ENCODE results near the gene GPR107. TPM values are rescaled to one million over a fixed set of nuclear protein-coding genes. Genes with fewer than 3 reads are reported as not detected.

Gene GPR107
- total RNA-seq, 1 experiment from 2014 or later: 77.4 TPM

- Histone ChIP-seq H3K4me3 (no peak overlapping the region), H3K27ac (no peak overlapping the region), H3K4me2 (no peak overlapping the region), H4K20me1 (ENCODE audit: insufficient read depth) (no peaks in the 10 kb centered on the region), H3K79me2 (ENCODE audit: low read depth) (no peaks in the 10 kb centered on the region), H2AFZ (no peak overlapping the region), H3K9me2 (ENCODE audit: insufficient read depth) (no peaks in the 10 kb centered on the region), H3K4me1 (replicated peaks; ENCODE audit: insufficient read depth) (peaks cover 13% of the 10 kb centered on the region), H3K27me3 (ENCODE audit: insufficient read depth, low read depth) (no peaks in the 10 kb centered on the region), H3K36me3 (ENCODE audit: low read depth) (no peaks in the 10 kb centered on the region), H3K9me3 (ENCODE audit: insufficient read depth, low read depth) (no peaks in the 10 kb centered on the region), H3F3A (ENCODE audit: insufficient read depth, low read depth) (peaks cover 8% of the 10 kb centered on the region; the same call in 1 of the 2 replicates)
- DNase-seq: no peak
- POLR2A ChIA-PET (ENCODE audit: unreplicated experiment): interaction anchor here (0.6 kb wide), 1 partner anchor 53 kb away, joined by 3 read pairs; no protein-coding TSS in a partner anchor
- intact Hi-C loops (cut with micrococcal nuclease; ENCODE audit: unreplicated experiment): no loop called here
- CTCF ChIA-PET: no interaction called here
- TF ChIP-seq EZH2 (IDR thresholded peaks at IDR 0.05; ENCODE audit: low read depth) (no peak), CTCF (conservative IDR thresholded peaks at IDR 0.05) (no peak)
- no TSS peak for BruUV-seq (replicated peaks)
Measured at GRCh38 chr9:130120832-130121231, 67.1 kb downstream of the GPR107 start.

GRCh38 chr9:130122456-130122855 is 68.8 kb downstream of the GPR107 start:
- intact Hi-C loops (cut with micrococcal nuclease; ENCODE audit: unreplicated experiment): no loop called here
- H3K4me3 ChIP-seq: no peak overlapping the region
- CTCF ChIA-PET: no interaction called here
- no peaks in the 10 kb centered on the region for H3K27me3 ChIP-seq (ENCODE audit: insufficient read depth, low read depth)
- no peaks in the 10 kb centered on the region for H4K20me1 ChIP-seq (ENCODE audit: insufficient read depth)
- POLR2A ChIA-PET (ENCODE audit: unreplicated experiment): no interaction called here
- H3K4me2 ChIP-seq: no peak overlapping the region
- TF ChIP-seq CTCF (conservative IDR thresholded peaks at IDR 0.05) (no peak), EZH2 (IDR thresholded peaks at IDR 0.05; ENCODE audit: low read depth) (no peak)
- peaks cover 27% of the 10 kb centered on the region for H3K4me1 ChIP-seq (replicated peaks; ENCODE audit: insufficient read depth)
- no peaks in the 10 kb centered on the region for H3K9me2 ChIP-seq (ENCODE audit: insufficient read depth)
- no peaks in the 10 kb centered on the region for H3K36me3 ChIP-seq (ENCODE audit: low read depth)
- no TSS peak for BruUV-seq (replicated peaks)
- DNase-seq: no peak
- no peak overlapping the region for H3K27ac ChIP-seq
- H2AFZ ChIP-seq: no peak overlapping the region
- H3K9me3 ChIP-seq (ENCODE audit: insufficient read depth, low read depth): no peaks in the 10 kb centered on the region
- H3K79me2 ChIP-seq (ENCODE audit: low read depth): no peaks in the 10 kb centered on the region
- peaks cover 24% of the 10 kb centered on the region for H3F3A ChIP-seq (ENCODE audit: insufficient read depth, low read depth)

GRCh38 chr9:130124085-130124860 is 70.6 kb downstream of the GPR107 start:
- no peaks in the 10 kb centered on the region for H3K9me3 ChIP-seq (ENCODE audit: insufficient read depth, low read depth)
- no peaks in the 10 kb centered on the region for H3K27me3 ChIP-seq (ENCODE audit: insufficient read depth, low read depth)
- TF ChIP-seq EZH2 (IDR thresholded peaks at IDR 0.05; ENCODE audit: low read depth) (no peak), CTCF (conservative IDR thresholded peaks at IDR 0.05) (no peak)
- ChIA-PET POLR2A (ENCODE audit: unreplicated experiment) (interaction anchor here (0.6 kb wide), 2 partner anchors 838 to 946 kb away, joined by 7 to 8 read pairs; partner anchors contain the start of gene IER5L), CTCF (interaction anchor here (0.7 kb wide), 1 partner anchor 523 kb away, joined by 3 read pairs; no protein-coding TSS in a partner anchor)
- peaks cover 34% of the 10 kb centered on the region for H3K4me1 ChIP-seq (replicated peaks; ENCODE audit: insufficient read depth)
- no peak overlapping the region for H3K4me2 ChIP-seq
- H3K4me3 ChIP-seq: no peak overlapping the region
- H3K36me3 ChIP-seq (ENCODE audit: low read depth): no peaks in the 10 kb centered on the region
- H3K79me2 ChIP-seq (ENCODE audit: low read depth): no peaks in the 10 kb centered on the region
- H3F3A ChIP-seq (ENCODE audit: insufficient read depth, low read depth): peaks cover 42% of the 10 kb centered on the region
- DNase-seq: no peak
- no peaks in the 10 kb centered on the region for H4K20me1 ChIP-seq (ENCODE audit: insufficient read depth)
- H3K9me2 ChIP-seq (ENCODE audit: insufficient read depth): no peaks in the 10 kb centered on the region
- H2AFZ ChIP-seq: no peak overlapping the region
- BruUV-seq (replicated peaks): no TSS peak
- intact Hi-C loops (cut with micrococcal nuclease; ENCODE audit: unreplicated experiment): no loop called here
- H3K27ac ChIP-seq: no peak overlapping the region

Data from PC-9 (cell line).